GM21526 (cell line): Measurements from ENCODE around the gene MAPK14.
"Not testable (repeated sequence)": the region's sequence is repeated elsewhere in the genome, so short reads cannot be mapped to it uniquely, and the experiment has no call there.

ENCODE experiments used
- ATAC-seq: cut with Tn5 transposase; IDR thresholded peaks from one replicate; pipeline ENCODE4 v1.9.1; 2021; ENCODE audit warnings: moderate library complexity; ENCODE audit not compliant: unreplicated experiment, low FRiP score

MAPK14 gene

GRCh38 chr6:36120539-36120938 lies 92.9 kb downstream of the MAPK14 start:
- ATAC-seq = peak; percentile 54

- no peak for ATAC-seq
These were observed 93.6 kb downstream of the MAPK14 start for GRCh38 chr6:36120979-36121786.

GRCh38 chr6:36121787-36122494 lies 94.3 kb downstream of the MAPK14 start:
- ATAC-seq = no peak

- no peak for ATAC-seq
These were observed 95.1 kb downstream of the MAPK14 start for GRCh38 chr6:36122495-36123269.

GRCh38 chr6:36123270-36124139 lies 95.9 kb downstream of the MAPK14 start:
- peak; percentile 58 for ATAC-seq

GRCh38 chr6:36124346-36124745 lies 96.7 kb downstream of the MAPK14 start:
- not testable (repeated sequence) for ATAC-seq

- no peak for ATAC-seq
These were observed 97.3 kb downstream of the MAPK14 start for GRCh38 chr6:36124881-36125280.

- no peak for ATAC-seq
These were observed 98.0 kb downstream of the MAPK14 start for GRCh38 chr6:36125575-36125974.

- no peak for ATAC-seq
These were observed 98.5 kb downstream of the MAPK14 start for GRCh38 chr6:36126121-36126520.

- ATAC-seq = no peak
These were observed 99.2 kb downstream of the MAPK14 start for GRCh38 chr6:36126553-36127458.

GRCh38 chr6:36127462-36128016 lies 99.9 kb downstream of the MAPK14 start:
- no peak for ATAC-seq

- no peak for ATAC-seq
These were observed 100.5 kb downstream of the MAPK14 start for GRCh38 chr6:36128073-36128472.

- ATAC-seq = no peak
These were observed 101.2 kb downstream of the MAPK14 start for GRCh38 chr6:36128793-36129192.

- ATAC-seq = not testable (repeated sequence)
These were observed 101.7 kb downstream of the MAPK14 start for GRCh38 chr6:36129334-36129733.

GRCh38 chr6:36129941-36130666 lies 102.5 kb downstream of the MAPK14 start, which contains the start of gene MAPK13:
Gene MAPK13 (plus strand): TSS chr6:36130513. CDS start chr6:36130583, 70 bp downstream.
- ATAC-seq = no peak

GRCh38 chr6:36130667-36131510 lies 103.3 kb downstream of the MAPK14 start:
- peak; percentile 19 for ATAC-seq
